GM23248 (cell line): Measurements from ENCODE around the gene SPATA24. TPM values are rescaled to one million over a fixed set of nuclear protein-coding genes. Genes with fewer than 3 reads are reported as not detected.

Experiments
- DNase-seq: peaks from one replicate; pipeline ENCODE4 v3.0.0-alpha.2; 2015
- H2AFZ ChIP-seq: fragments of 200-600 bp; sonication (generic); 2 replicates; pipeline ENCODE4 v1.6.1; 2016; ENCODE audit warnings: antibody characterized with exemption
- H3F3A ChIP-seq: fragments of 200-600 bp; sonication (generic); 2 replicates; pipeline ENCODE4 v1.6.1; 2016; ENCODE audit warnings: mild to moderate bottlenecking, antibody characterized with exemption, mixed run types; ENCODE audit not compliant: insufficient read depth
- H3K27ac ChIP-seq: fragments of 200-600 bp; sonication (generic); 2 replicates; pipeline ENCODE4 v1.5.1; 2016; ENCODE audit warnings: mild to moderate bottlenecking
- H3K27me3 ChIP-seq: fragments of 200-600 bp; sonication (generic); replicated peaks from 2 replicates; pipeline ENCODE4 v1.6.1; 2016; ENCODE audit warnings: mild to moderate bottlenecking; ENCODE audit not compliant: insufficient read depth
- H3K36me3 ChIP-seq: fragments of 200-600 bp; sonication (generic); 2 replicates; pipeline ENCODE4 v1.6.1; 2016; ENCODE audit warnings: low read depth, mild to moderate bottlenecking
- H3K4me1 ChIP-seq: fragments of 200-600 bp; sonication (generic); 2 replicates; pipeline ENCODE4 v1.6.1; 2016; ENCODE audit warnings: mild to moderate bottlenecking; ENCODE audit not compliant: insufficient read depth
- H3K4me2 ChIP-seq: fragments of 200-600 bp; sonication (generic); one replicate; pipeline ENCODE4 v1.6.1; 2016; ENCODE audit warnings: mild to moderate bottlenecking; ENCODE audit not compliant: unreplicated experiment
- H3K4me3 ChIP-seq: fragments of 200-600 bp; sonication (generic); 2 replicates; pipeline ENCODE4 v1.5.1; 2016; ENCODE audit warnings: mild to moderate bottlenecking
- H3K79me2 ChIP-seq: fragments of 200-600 bp; sonication (generic); 2 replicates; pipeline ENCODE4 v1.6.1; 2016; ENCODE audit warnings: mild to moderate bottlenecking; ENCODE audit not compliant: insufficient read depth
- H3K9ac ChIP-seq: fragments of 200-600 bp; sonication (generic); 2 replicates; pipeline ENCODE4 v1.6.1; 2016; ENCODE audit warnings: mild to moderate bottlenecking
- H3K9me2 ChIP-seq: fragments of 200-600 bp; sonication (generic); 2 replicates; pipeline ENCODE4 v1.6.1; 2016; ENCODE audit warnings: mixed run types, mild to moderate bottlenecking, moderate library complexity; ENCODE audit not compliant: insufficient read depth
- H3K9me3 ChIP-seq: fragments of 200-600 bp; sonication (generic); one replicate; pipeline ENCODE4 v1.6.1; 2017; ENCODE audit warnings: low read depth
- H4K20me1 ChIP-seq: fragments of 200-600 bp; sonication (generic); 2 replicates; pipeline ENCODE4 v1.6.0; 2016; ENCODE audit not compliant: insufficient read depth
- EZH2 ChIP-seq: fragments of 200-600 bp; sonication (generic); IDR thresholded peaks from 2 replicates; pipeline ENCODE4 v1.6.1; 2018; ENCODE audit warnings: antibody characterized with exemption, mild to moderate bottlenecking; ENCODE audit not compliant: insufficient read depth, poor library complexity, severe bottlenecking
- EZH2phosphoT487 ChIP-seq: fragments of 200-600 bp; sonication (generic); IDR thresholded peaks from 2 replicates; pipeline ENCODE4 v1.6.1; 2018; ENCODE audit warnings: antibody characterized with exemption, moderate library complexity, mild to moderate bottlenecking, low read depth; ENCODE audit not compliant: insufficient read depth
- WGBS, 2 experiments: methylation state at CpG; one replicate each; pipeline ENCODE4 v1.1.6; 2015 to 2017; ENCODE audit warnings: low lambda C conversion rate in 2 of 2, low coverage in 1 of 2; ENCODE audit errors: missing lambda C conversion rate in 2 of 2; 5-methylcytosine and 5-hydroxymethylcytosine counted together
- in situ Hi-C: fragments of 300-500 bp; cut with MboI; formaldehyde crosslinking; loops from 2 replicates; pipeline ENCODE4 v1.15.0; 2020
- polyA plus RNA-seq: library from polyadenylated mRNA; unstranded; fragments of >200 nt; fragmentation: Nextera tagmentation; extraction: Ambion mirVana; gene quantifications from 2 replicates; pipeline ENCODE4 v1.2.1, GENCODE V29; 2016
- total RNA-seq: library from RNA; depleted of rRNA; stranded (reverse); fragments of >200 nt; shearing (Covaris generic); gene quantifications from 2 replicates; pipeline ENCODE4 v1.2.3, GENCODE V29; 2014

The SPATA24 gene
- total and polyA plus RNA-seq, 2 experiments from 2014 or later, result 0.43 to 4.3 TPM

- Histone ChIP-seq H3K9me2 (no peaks in the 10 kb centered on the region), H3K4me1 (no peaks in the 10 kb centered on the region), H3K4me2 (no peak overlapping the region), H3K36me3 (peaks cover 8% of the 10 kb centered on the region; the same call in 1 of the 2 replicates), H3K9ac (no peak overlapping the region), H4K20me1 (no peaks in the 10 kb centered on the region), H3K27ac (no peak overlapping the region), H3K9me3 (no peaks in the 10 kb centered on the region), H3K27me3 (no peaks in the 10 kb centered on the region), H3K4me3 (no peak overlapping the region), H3F3A (no peaks in the 10 kb centered on the region), H2AFZ (no peak overlapping the region), H3K79me2 (no peaks in the 10 kb centered on the region)
- no peak for TF ChIP-seq EZH2
- no peak for TF ChIP-seq EZH2phosphoT487
- no peak for DNase-seq
- WGBS, 2 experiments, result 96 to 97% methylated on average over 1 of the region's 1 CpG
- in situ Hi-C loops, result no loop called here
Measured at GRCh38 chr5:139418793-139419192, 14.9 kb upstream of the SPATA24 start.

GRCh38 chr5:139417214-139417613, 13.3 kb upstream of the SPATA24 start:
- peaks cover 8% of the 10 kb centered on the region; the same call in 1 of the 2 replicates for H3K36me3 ChIP-seq
- no peak overlapping the region for H3K27ac ChIP-seq
- H3K79me2 ChIP-seq, result no peaks in the 10 kb centered on the region
- in situ Hi-C loops, result no loop called here
- no peaks in the 10 kb centered on the region for H3K27me3 ChIP-seq
- no peak overlapping the region for H2AFZ ChIP-seq
- no peaks in the 10 kb centered on the region for H3K4me1 ChIP-seq
- WGBS, 2 experiments, result 94 to 98% methylated on average over 3 to 4 of the region's 4 CpGs
- no peaks in the 10 kb centered on the region for H3K9me2 ChIP-seq
- H3K9ac ChIP-seq, result no peak overlapping the region
- no peaks in the 10 kb centered on the region for H4K20me1 ChIP-seq
- H3K4me2 ChIP-seq, result no peak overlapping the region
- no peak for DNase-seq
- no peaks in the 10 kb centered on the region for H3F3A ChIP-seq
- H3K9me3 ChIP-seq, result no peaks in the 10 kb centered on the region
- no peak for TF ChIP-seq EZH2
- no peak for TF ChIP-seq EZH2phosphoT487
- H3K4me3 ChIP-seq, result no peak overlapping the region

- Histone ChIP-seq H3K4me1 (peaks cover under 1% of the 10 kb centered on the region; the same call in 1 of the 2 replicates), H3K4me3 (no peak overlapping the region), H3K4me2 (no peak overlapping the region), H4K20me1 (no peaks in the 10 kb centered on the region), H3K27ac (no peak overlapping the region), H3F3A (peaks cover 4% of the 10 kb centered on the region), H3K9me3 (no peaks in the 10 kb centered on the region), H3K9me2 (no peaks in the 10 kb centered on the region), H3K9ac (no peak overlapping the region), H3K27me3 (no peaks in the 10 kb centered on the region), H3K36me3 (peaks cover 8% of the 10 kb centered on the region; the same call in 1 of the 2 replicates), H2AFZ (no peak overlapping the region), H3K79me2 (no peaks in the 10 kb centered on the region)
- TF ChIP-seq EZH2 (no peak), EZH2phosphoT487 (no peak)
- no peak for DNase-seq
- in situ Hi-C loops, result no loop called here
- 90 to 93% methylated on average over 9 of the region's 9 CpGs for WGBS, 2 experiments
Measured at GRCh38 chr5:139416651-139417050, 12.8 kb upstream of the SPATA24 start.

GRCh38 chr5:139415869-139416268, 12.0 kb upstream of the SPATA24 start:
- Histone ChIP-seq H2AFZ (no peak overlapping the region), H3K27ac (no peak overlapping the region), H3K36me3 (peaks cover 8% of the 10 kb centered on the region; the same call in 1 of the 2 replicates), H3K4me3 (no peak overlapping the region), H3K4me2 (no peak overlapping the region), H3K4me1 (peaks cover 8% of the 10 kb centered on the region), H4K20me1 (no peaks in the 10 kb centered on the region), H3K79me2 (no peaks in the 10 kb centered on the region), H3K27me3 (no peaks in the 10 kb centered on the region), H3F3A (peaks cover 12% of the 10 kb centered on the region), H3K9me3 (no peaks in the 10 kb centered on the region), H3K9me2 (no peaks in the 10 kb centered on the region), H3K9ac (no peak overlapping the region)
- in situ Hi-C loops, result no loop called here
- DNase-seq, result no peak
- TF ChIP-seq EZH2 (no peak), EZH2phosphoT487 (no peak)

- 95 to 96% methylated on average over 7 to 8 of the region's 8 CpGs for WGBS, 2 experiments
- H3K9ac ChIP-seq, result no peak overlapping the region
- in situ Hi-C loops, result no loop called here
Measured at GRCh38 chr5:139415221-139415861, 11.5 kb upstream of the SPATA24 start.

More at GRCh38 chr5:139415221-139415861, 11.5 kb upstream of the SPATA24 start:
- Histone ChIP-seq H3K36me3 (peaks cover 8% of the 10 kb centered on the region; the same call in 1 of the 2 replicates), H3K27me3 (no peaks in the 10 kb centered on the region), H3K9me2 (no peaks in the 10 kb centered on the region), H4K20me1 (no peaks in the 10 kb centered on the region), H3K27ac (no peak overlapping the region), H2AFZ (no peak overlapping the region), H3K9me3 (no peaks in the 10 kb centered on the region), H3K4me1 (peaks cover 13% of the 10 kb centered on the region), H3K79me2 (no peaks in the 10 kb centered on the region), H3K4me3 (no peak overlapping the region), H3K4me2 (no peak overlapping the region), H3F3A (peaks cover 17% of the 10 kb centered on the region)
- no peak for TF ChIP-seq EZH2phosphoT487
- no peak for TF ChIP-seq EZH2
- no peak for DNase-seq
